HUES48 (cell line): ENCODE data around the gene CD4.

Source experiments
- H3K27ac ChIP-seq: one replicate; pipeline ENCODE4 v1.7.0; 2013; ENCODE audit warnings: low read depth, low read length, inconsistent platforms
- H3K27me3 ChIP-seq: 2 replicates; pipeline ENCODE4 v1.6.1; 2013; ENCODE audit warnings: mild to moderate bottlenecking, low read length; ENCODE audit not compliant: control insufficient read depth, insufficient read depth
- H3K36me3 ChIP-seq: 2 replicates; pipeline ENCODE4 v1.6.1; 2013; ENCODE audit warnings: low read length; ENCODE audit not compliant: control insufficient read depth, insufficient read depth
- H3K4me1 ChIP-seq: 2 replicates; pipeline ENCODE4 v1.6.1; 2013; ENCODE audit warnings: mild to moderate bottlenecking, low read length; ENCODE audit not compliant: control insufficient read depth, insufficient read depth
- H3K4me3 ChIP-seq: 2 replicates; pipeline ENCODE4 v1.5.1; 2013; ENCODE audit warnings: mild to moderate bottlenecking, low read depth, low read length
- H3K9ac ChIP-seq: 2 replicates; pipeline ENCODE4 v1.6.1; 2013; ENCODE audit warnings: mild to moderate bottlenecking, low read depth, low read length, moderate library complexity
- H3K9me3 ChIP-seq: 2 replicates; pipeline ENCODE4 v1.6.1; 2013; ENCODE audit warnings: low read length; ENCODE audit not compliant: control insufficient read depth, insufficient read depth

Gene CD4

GRCh38 chr12:6752921-6753771 lies 36.2 kb upstream of the CD4 start, which contains the start of gene MLF2:
Gene MLF2, minus strand, starts transcription at chr12:6753141. Its CDS starts 807 bp downstream, at chr12:6752334.
- Histone ChIP-seq H3K4me1 (peaks cover 12% of the 10 kb centered on the region), H3K27ac (peak within 1 kb of the TSS; percentile 98), H3K4me3 (peak within 1 kb of the TSS; percentile 93), H3K27me3 (no peaks in the 10 kb centered on the region), H3K9me3 (no peaks in the 10 kb centered on the region), H3K9ac (peak within 1 kb of the TSS; percentile 86), H3K36me3 (peaks cover 38% of the 10 kb centered on the region)

GRCh38 chr12:6753772-6754356 lies 35.5 kb upstream of the CD4 start:
- peaks cover 12% of the 10 kb centered on the region for H3K4me1 ChIP-seq

GRCh38 chr12:6754411-6754810 lies 34.9 kb upstream of the CD4 start:
- H3K27me3 ChIP-seq = no peaks in the 10 kb centered on the region
- no peak overlapping the region for H3K4me3 ChIP-seq
- H3K4me1 ChIP-seq = peaks cover 12% of the 10 kb centered on the region
- H3K27ac ChIP-seq = no peak overlapping the region
- no peaks in the 10 kb centered on the region for H3K9me3 ChIP-seq
- H3K9ac ChIP-seq = no peak overlapping the region
- H3K36me3 ChIP-seq = peaks cover 25% of the 10 kb centered on the region

More at GRCh38 chr12:6753772-6754356, 35.5 kb upstream of the CD4 start:
- Histone ChIP-seq H3K27me3 (no peaks in the 10 kb centered on the region), H3K9me3 (no peaks in the 10 kb centered on the region), H3K9ac (no peak overlapping the region), H3K27ac (peak overlapping the region; percentile 98), H3K36me3 (peaks cover 30% of the 10 kb centered on the region), H3K4me3 (peak overlapping the region; percentile 41)

DNA sequence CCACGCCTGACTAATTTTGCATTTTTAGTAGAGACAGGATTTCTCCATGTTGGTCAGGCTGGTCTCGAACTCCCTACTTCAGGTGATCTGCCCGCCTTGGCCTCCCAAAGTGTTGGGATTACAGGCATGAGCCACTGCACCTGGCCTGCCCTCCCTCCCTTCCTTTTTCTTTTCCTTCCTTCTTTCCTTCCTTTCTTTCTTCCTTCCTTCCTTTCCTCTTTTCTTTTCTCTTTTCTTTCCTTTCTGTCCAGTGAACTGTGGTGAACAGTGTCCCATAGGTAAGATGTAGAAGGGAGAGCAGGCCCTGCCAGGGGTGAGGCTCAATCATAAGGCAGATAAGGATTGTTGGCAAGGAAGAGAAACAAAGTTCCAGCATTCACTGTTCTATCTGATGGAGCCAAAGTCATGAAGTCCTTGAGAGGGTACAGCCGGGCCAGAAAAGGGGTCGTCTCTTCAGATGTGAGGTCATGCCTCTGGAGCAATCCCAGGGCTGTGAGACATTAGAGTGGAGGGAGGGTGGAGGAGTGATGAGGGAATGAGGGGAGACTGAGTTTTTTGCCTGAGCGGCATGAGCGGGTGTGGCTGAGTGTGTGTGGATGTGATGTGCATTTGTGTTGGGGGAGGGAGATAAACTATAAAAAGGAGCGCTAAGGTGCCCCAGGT lies 32.2 kb upstream of the CD4 start:
- H3K4me1 ChIP-seq = peaks cover 9% of the 10 kb centered on the region
- H3K9me3 ChIP-seq = no peaks in the 10 kb centered on the region
- no peaks in the 10 kb centered on the region for H3K27me3 ChIP-seq
- H3K36me3 ChIP-seq = no peaks in the 10 kb centered on the region
- no peak overlapping the region for H3K9ac ChIP-seq
- H3K27ac ChIP-seq = no peak overlapping the region
- no peak overlapping the region for H3K4me3 ChIP-seq

DNA sequence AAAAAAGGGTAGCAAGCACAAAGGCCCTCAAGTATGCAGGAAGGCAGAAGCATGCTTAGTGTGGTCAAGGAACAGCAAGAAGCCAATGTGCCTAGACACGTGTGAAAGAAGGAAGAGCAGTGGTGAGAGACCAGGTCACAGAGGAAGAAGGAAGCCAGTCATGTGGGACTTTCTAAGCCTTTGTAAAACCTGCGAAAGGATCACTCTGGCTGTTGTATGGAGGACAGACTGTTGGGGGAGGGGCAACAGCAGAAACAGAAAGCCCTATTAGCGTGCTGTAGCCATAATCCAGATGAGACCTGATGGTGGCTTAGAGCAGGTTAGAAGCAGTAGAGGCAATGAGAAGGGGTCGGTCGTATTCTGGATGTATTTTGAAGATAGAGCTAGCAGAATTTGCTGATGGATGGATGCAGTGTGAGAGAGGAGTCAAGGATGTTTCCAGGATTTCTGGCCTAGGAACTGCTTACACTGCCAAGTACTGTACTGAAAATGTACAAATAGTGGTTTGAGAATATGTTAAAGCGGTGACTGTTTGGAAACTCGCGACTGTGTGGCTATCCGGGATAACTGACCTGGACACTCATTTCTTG lies 30.7 kb upstream of the CD4 start:
- no peak overlapping the region for H3K9ac ChIP-seq
- H3K4me1 ChIP-seq = peaks cover 11% of the 10 kb centered on the region
- H3K27ac ChIP-seq = no peak overlapping the region
- no peak overlapping the region for H3K4me3 ChIP-seq
- no peaks in the 10 kb centered on the region for H3K36me3 ChIP-seq
- no peaks in the 10 kb centered on the region for H3K9me3 ChIP-seq
- no peaks in the 10 kb centered on the region for H3K27me3 ChIP-seq

- no peak overlapping the region for H3K9ac ChIP-seq
- peaks cover 9% of the 10 kb centered on the region for H3K4me1 ChIP-seq
- H3K27me3 ChIP-seq = no peaks in the 10 kb centered on the region
- H3K4me3 ChIP-seq = no peak overlapping the region
- no peaks in the 10 kb centered on the region for H3K36me3 ChIP-seq
- no peaks in the 10 kb centered on the region for H3K9me3 ChIP-seq
- no peak overlapping the region for H3K27ac ChIP-seq
Measured at GRCh38 chr12:6759741-6760140, 29.6 kb upstream of the CD4 start.

- H3K27ac ChIP-seq = peak overlapping the region; percentile 82
- no peak overlapping the region; the same call in 1 of the 2 replicates for H3K9ac ChIP-seq
- H3K4me1 ChIP-seq = peaks cover 24% of the 10 kb centered on the region
- no peak overlapping the region for H3K4me3 ChIP-seq
- H3K36me3 ChIP-seq = no peaks in the 10 kb centered on the region
- H3K27me3 ChIP-seq = peaks cover 3% of the 10 kb centered on the region; the same call in 1 of the 2 replicates
- H3K9me3 ChIP-seq = no peaks in the 10 kb centered on the region
Measured at GRCh38 chr12:6763380-6763779, 25.9 kb upstream of the CD4 start.

DNA sequence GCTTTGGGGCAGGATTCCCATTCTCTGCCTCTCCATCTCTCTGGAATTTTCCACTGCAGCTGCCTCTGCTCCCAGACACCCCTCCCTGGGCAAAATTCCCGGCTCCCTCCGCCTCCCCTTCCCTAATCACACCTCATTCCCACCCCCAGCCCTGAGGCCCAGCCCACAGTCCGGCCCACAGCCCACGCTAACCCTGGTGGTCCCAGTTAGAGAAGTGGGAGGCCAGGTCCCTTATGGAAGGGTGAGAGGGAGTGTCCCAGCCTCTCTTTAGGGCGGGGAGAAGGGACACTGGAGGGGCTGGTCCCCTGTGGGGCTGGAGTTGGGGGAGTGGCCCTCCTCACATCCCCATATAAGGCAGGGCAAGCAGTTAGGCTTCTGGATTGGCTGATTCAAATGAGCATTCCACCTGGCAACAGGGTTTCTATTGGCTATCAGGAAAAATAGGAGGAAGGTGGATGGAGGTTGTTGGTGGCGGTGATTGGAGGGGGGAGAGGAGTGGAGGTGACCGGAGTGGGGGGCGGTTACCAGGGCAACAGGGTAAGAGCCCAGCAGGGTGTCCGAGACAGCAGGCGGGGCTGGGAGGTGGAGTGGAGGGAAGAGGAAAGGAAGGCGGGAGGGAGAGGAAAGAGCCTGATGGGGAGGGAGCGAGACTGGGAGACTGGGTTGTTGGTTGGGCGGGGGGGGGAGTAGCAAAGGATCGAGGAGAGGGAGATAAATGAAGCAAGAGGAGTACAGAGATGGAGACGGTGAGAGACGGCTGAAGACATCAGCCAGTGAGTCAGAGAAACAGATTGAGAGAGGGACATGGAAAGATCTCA lies 25.1 kb upstream of the CD4 start:
- Histone ChIP-seq H3K9ac (no peak overlapping the region), H3K27ac (peak overlapping the region; percentile 82)

DNA sequence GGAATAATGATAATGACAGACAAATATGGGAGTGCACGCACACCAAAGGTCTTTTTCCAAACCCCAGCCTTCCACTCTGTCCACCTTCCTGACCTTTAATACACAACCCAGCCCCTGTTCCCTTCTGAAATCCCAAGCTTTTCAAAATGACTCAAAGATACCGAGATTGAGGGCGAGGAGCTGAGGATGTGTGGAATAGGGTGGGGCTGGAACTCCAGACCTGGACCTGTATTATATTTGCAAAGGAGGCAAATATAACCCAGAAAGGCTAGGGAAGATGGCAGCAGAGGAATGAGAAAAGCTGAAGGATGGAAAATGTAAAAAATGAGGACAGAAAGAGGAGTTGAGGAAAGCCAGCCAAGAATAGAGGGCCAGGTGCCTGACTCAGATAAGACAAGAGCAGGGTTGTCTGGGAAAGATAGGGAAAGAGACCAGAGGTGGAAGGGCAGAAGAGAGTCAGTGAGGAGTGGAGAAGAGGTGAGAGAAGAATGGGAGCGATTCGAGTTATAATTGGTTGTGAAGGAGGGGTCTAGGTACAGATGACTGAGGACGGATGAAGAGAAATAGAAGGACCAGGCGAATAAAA lies 24.2 kb upstream of the CD4 start:
- Histone ChIP-seq H3K4me3 (peak overlapping the region; percentile 83), H3K9me3 (no peaks in the 10 kb centered on the region), H3K36me3 (peaks cover 9% of the 10 kb centered on the region), H3K9ac (no peak overlapping the region; the same call in 1 of the 2 replicates), H3K4me1 (peaks cover 35% of the 10 kb centered on the region), H3K27ac (peak overlapping the region; percentile 82), H3K27me3 (peaks cover 3% of the 10 kb centered on the region; the same call in 1 of the 2 replicates)

More for the DNA sequence above, 25.1 kb upstream of the CD4 start:
- Histone ChIP-seq H3K9me3 (no peaks in the 10 kb centered on the region), H3K27me3 (peaks cover 3% of the 10 kb centered on the region; the same call in 1 of the 2 replicates), H3K36me3 (0 out of 2 replicates have a peak, but pooled peaks cover under 1% of the 10 kb centered on the region), H3K4me3 (peak overlapping the region; percentile 18), H3K4me1 (peaks cover 32% of the 10 kb centered on the region)
